CD14-positive monocyte (primary cell): ENCODE measurements around the gene CDKN2B-AS1. TPM values are rescaled to one million over a fixed set of nuclear protein-coding genes. Genes with fewer than 3 reads are reported as not detected.
A peak's percentile ranks its signal among the peaks of the same experiment; 100 is the strongest.

Source experiments
- DNase-seq, 3 donors: peaks; one replicate each; pipeline ENCODE4 v3.0.0-alpha.2; 2011 to 2022
- H2AFZ ChIP-seq: 2 replicates; pipeline ENCODE4 v1.6.0; 2012; ENCODE audit warnings: mild to moderate bottlenecking, low read depth, low read length, inconsistent platforms; ENCODE audit not compliant: insufficient read depth, poor library complexity, severe bottlenecking
- H3K27ac ChIP-seq, 2 donors: 1 replicate in 1 of 2; 2 replicates in 1 of 2; pipeline ENCODE4 v1.5.1; 2012 to 2013; ENCODE audit warnings: low read length in 2 of 2, control low read depth in 1 of 2, inconsistent platforms in 1 of 2, low read depth in 1 of 2, mild to moderate bottlenecking in 1 of 2
- H3K27me3 ChIP-seq, 2 donors: one replicate each; pipeline versions ENCODE4 v1.6.0 to v1.6.1; 2011 to 2013; ENCODE audit warnings: low read length in 2 of 2; ENCODE audit not compliant: control insufficient read depth in 2 of 2, insufficient read depth in 2 of 2
- H3K36me3 ChIP-seq, 2 donors: replicated peaks in 1 of 2; 1 replicate in 1 of 2; 2 replicates in 1 of 2; pipeline versions ENCODE4 v1.5.1 to v1.6.1; 2012 to 2013; ENCODE audit warnings: low read length in 2 of 2, control low read depth in 1 of 2, inconsistent platforms in 1 of 2, mild to moderate bottlenecking in 1 of 2; ENCODE audit not compliant: insufficient read depth in 2 of 2, control insufficient read depth in 1 of 2
- H3K4me1 ChIP-seq, 2 donors: 1 replicate in 1 of 2; 2 replicates in 1 of 2; pipeline versions ENCODE4 v1.5.1 to v1.6.1; 2012 to 2013; ENCODE audit warnings: low read length in 2 of 2, control low read depth in 1 of 2, inconsistent platforms in 1 of 2, mild to moderate bottlenecking in 1 of 2, moderate library complexity in 1 of 2; ENCODE audit not compliant: insufficient read depth in 2 of 2, control insufficient read depth in 1 of 2
- H3K4me2 ChIP-seq: replicated peaks from 2 replicates; pipeline ENCODE3; 2012; ENCODE audit warnings: low read length, moderate library complexity, mild to moderate bottlenecking; ENCODE audit not compliant: poor library complexity, severe bottlenecking; ENCODE audit errors: extremely low read depth
- H3K4me3 ChIP-seq, 3 experiments: fragments of 200-600 bp in 1 of 3; sonication (generic) in 1 of 3; replicated peaks in 1 of 3; 1 replicate in 2 of 3; 2 replicates in 1 of 3; pipeline ENCODE4 v1.5.1; 2011 to 2013; ENCODE audit warnings: low read length in 3 of 3, mild to moderate bottlenecking in 3 of 3, control low read depth in 2 of 3, low read depth in 2 of 3, inconsistent platforms in 1 of 3, moderate library complexity in 1 of 3
- H3K79me2 ChIP-seq: 2 replicates; pipeline ENCODE4 v1.6.0; 2012; ENCODE audit warnings: mild to moderate bottlenecking, control low read depth, inconsistent platforms, low read length, moderate library complexity; ENCODE audit not compliant: insufficient read depth
- H3K9ac ChIP-seq: 2 replicates; pipeline ENCODE4 v1.6.0; 2017; ENCODE audit warnings: low read length, mild to moderate bottlenecking; ENCODE audit not compliant: insufficient read depth, poor library complexity, severe bottlenecking
- H3K9me3 ChIP-seq, 2 donors: replicated peaks in 1 of 2; 1 replicate in 1 of 2; 2 replicates in 1 of 2; pipeline versions ENCODE4 v1.5.1 to v1.6.1; 2012 to 2013; ENCODE audit warnings: low read length in 2 of 2, control low read depth in 1 of 2; ENCODE audit not compliant: control insufficient read depth in 1 of 2, insufficient read depth in 1 of 2
- H4K20me1 ChIP-seq: 2 replicates; pipeline ENCODE4 v1.6.0; 2012; ENCODE audit warnings: mild to moderate bottlenecking, low read length, control low read depth, moderate library complexity; ENCODE audit not compliant: insufficient read depth
- H3K27ac Mint-ChIP-seq, 7 donors: one replicate each; pipeline ENCODE4 v1.8.0; 2020; ENCODE audit warnings: mild to moderate bottlenecking in 7 of 7, mixed read lengths in 7 of 7, moderate library complexity in 6 of 7, inconsistent platforms in 2 of 7
- H3K27me3 Mint-ChIP-seq, 3 donors: one replicate each; pipeline ENCODE4 v1.8.0; 2021 to 2022; ENCODE audit warnings: low read depth in 3 of 3, mild to moderate bottlenecking in 3 of 3, mixed read lengths in 3 of 3, moderate library complexity in 3 of 3, inconsistent platforms in 1 of 3
- H3K36me3 Mint-ChIP-seq, 2 donors: one replicate each; pipeline ENCODE4 v1.8.0; 2020; ENCODE audit warnings: mixed read lengths in 2 of 2, inconsistent platforms in 1 of 2, mild to moderate bottlenecking in 1 of 2
- H3K4me1 Mint-ChIP-seq: one replicate; pipeline ENCODE4 v1.8.0; 2020; ENCODE audit warnings: mild to moderate bottlenecking, mixed read lengths
- H3K4me3 Mint-ChIP-seq, 2 donors: one replicate each; pipeline ENCODE4 v1.8.0; 2020; ENCODE audit warnings: mild to moderate bottlenecking in 2 of 2, mixed read lengths in 2 of 2, moderate library complexity in 1 of 2
- H3K9me3 Mint-ChIP-seq, 7 donors: one replicate each; pipeline ENCODE4 v1.8.0; 2020 to 2022; ENCODE audit warnings: mixed read lengths in 7 of 7, mild to moderate bottlenecking in 6 of 7, moderate library complexity in 6 of 7, inconsistent platforms in 2 of 7
- CTCF ChIP-seq: fragments of 200-600 bp; IDR thresholded peaks from one replicate; pipeline ENCODE4 v1.8.0; 2022; ENCODE audit warnings: antibody characterized with exemption, mild to moderate bottlenecking
- WGBS: methylation state at CpG from one replicate; pipeline ENCODE4 v1.1.5; 2013; ENCODE audit warnings: missing lambda C conversion rate; ENCODE audit not compliant: insufficient coverage; 5-methylcytosine and 5-hydroxymethylcytosine counted together
- intact Hi-C, 2 donors: fragments of 100-400 bp; cut with micrococcal nuclease; formaldehyde crosslinking; loops; one replicate each; pipeline versions ENCODE4 v1.15.0 to v1.15.1; 2023
- polyA plus RNA-seq, 3 donors: library from polyadenylated mRNA; depleted of rRNA in 1 of 3; unstranded in 2 of 3; stranded (reverse) in 1 of 3; fragments of 300-500 nt in 2 of 3; fragments of >200 nt in 1 of 3; fragmentation: Illumina TruSeq in 2 of 3; gene quantifications; 1 replicate in 2 of 3; 2 replicates in 1 of 3; pipeline ENCODE4 v1.2.3, GENCODE V29; 2012 to 2021

Gene CDKN2B-AS1
- polyA plus RNA-seq, 3 donors, result 0.35 to 0.55 (median 0.50) TPM

GRCh38 chr9:22060831-22061383 lies 66.3 kb downstream of the CDKN2B-AS1 start:
- Histone ChIP-seq H3K9me3 (no peaks in the 10 kb centered on the region), H3K27ac (no peak overlapping the region), H3K4me1 (no peaks in the 10 kb centered on the region), H3K36me3 (no peaks in the 10 kb centered on the region), H3K4me3 (no peak overlapping the region), H4K20me1 (no peaks in the 10 kb centered on the region), H3K79me2 (no peaks in the 10 kb centered on the region), H3K9ac (no peak overlapping the region), H2AFZ (no peak overlapping the region), H3K27me3 (peaks cover 10% of the 10 kb centered on the region in 2 donors), H3K4me2 (no peak overlapping the region)
- H3K27ac Mint-ChIP-seq, result no peak overlapping the region
- no peak for TF ChIP-seq CTCF
- no CpG with 5 or more reads among the region's 4 CpGs for WGBS
- H3K4me1 Mint-ChIP-seq, result peaks cover 2% of the 10 kb centered on the region
- no peak for DNase-seq
- peaks cover 3 to 4% of the 10 kb centered on the region in 2 donors for H3K36me3 Mint-ChIP-seq
- no peak overlapping the region for H3K4me3 Mint-ChIP-seq
- intact Hi-C loops, result no loop called here
- peaks cover 1 to 7% (median 3%) of the 10 kb centered on the region in 7 donors for H3K9me3 Mint-ChIP-seq
- peaks cover 13 to 34% (median 14%) of the 10 kb centered on the region in 3 donors for H3K27me3 Mint-ChIP-seq

GRCh38 chr9:22064957-22065356 lies 70.4 kb downstream of the CDKN2B-AS1 start:
- intact Hi-C loops, result no loop called here
- Histone ChIP-seq H3K4me1 (no peaks in the 10 kb centered on the region), H3K27ac (no peak overlapping the region), H3K4me2 (no peak overlapping the region), H3K36me3 (no peaks in the 10 kb centered on the region), H2AFZ (no peak overlapping the region), H3K4me3 (no peak overlapping the region), H3K9ac (no peak overlapping the region), H3K9me3 (no peaks in the 10 kb centered on the region), H3K27me3 (peaks cover 12 to 16% of the 10 kb centered on the region in 2 donors), H3K79me2 (no peaks in the 10 kb centered on the region), H4K20me1 (no peaks in the 10 kb centered on the region)
- Mint-ChIP-seq H3K27ac (peak overlapping the region in 1 of 7 donors; percentile 19), H3K4me3 (no peak overlapping the region), H3K36me3 (no peaks in the 10 kb centered on the region), H3K9me3 (peaks cover 0 to 3% (median 0%) of the 10 kb centered on the region in 7 donors), H3K27me3 (peaks cover 17 to 39% (median 17%) of the 10 kb centered on the region in 3 donors), H3K4me1 (no peaks in the 10 kb centered on the region)
- DNase-seq, result no peak
- no peak for TF ChIP-seq CTCF
- WGBS, result no CpG with 5 or more reads among the region's 2 CpGs
